Fibroblast of lung (primary cell): ENCODE results near the gene GPC5. TPM values are rescaled to one million over a fixed set of nuclear protein-coding genes. Genes with fewer than 3 reads are reported as not detected.

Source experiments
- DNase-seq, 2 donors: peaks; one replicate each; pipeline versions ENCODE4 v3.0.0 to v3.0.0-alpha.2; 2010; ENCODE audit warnings: low read depth in 2 of 2
- H2AFZ ChIP-seq: 2 replicates; pipeline ENCODE4 v1.5.1; 2012; ENCODE audit warnings: low read length, control low read depth, inconsistent platforms
- H3K27ac ChIP-seq: 2 replicates; pipeline ENCODE4 v1.5.1; 2011; ENCODE audit warnings: low read length, control low read depth; ENCODE audit not compliant: insufficient read depth
- H3K27me3 ChIP-seq: 2 replicates; pipeline ENCODE4 v1.5.1; 2011; ENCODE audit warnings: mild to moderate bottlenecking, low read length; ENCODE audit not compliant: control insufficient read depth, insufficient read depth
- H3K36me3 ChIP-seq: 2 replicates; pipeline ENCODE4 v1.5.1; 2011; ENCODE audit warnings: low read length; ENCODE audit not compliant: control insufficient read depth, insufficient read depth
- H3K4me1 ChIP-seq: 2 replicates; pipeline ENCODE4 v1.5.1; 2011; ENCODE audit warnings: low read length; ENCODE audit not compliant: control insufficient read depth, insufficient read depth; ENCODE audit errors: extremely low read depth
- H3K4me2 ChIP-seq: 2 replicates; pipeline ENCODE4 v1.5.1; 2011; ENCODE audit warnings: low read length, control low read depth; ENCODE audit not compliant: insufficient read depth; ENCODE audit errors: extremely low read depth
- H3K4me3 ChIP-seq, 4 experiments: fragments of 200-600 bp in 1 of 4; sonication (generic) in 1 of 4; replicated peaks in 1 of 4; 2 replicates each; pipeline ENCODE4 v1.5.1; 2011 to 2016; ENCODE audit warnings: low read length in 4 of 4, low read depth in 3 of 4, mild to moderate bottlenecking in 3 of 4, control low read depth in 2 of 4, inconsistent platforms in 1 of 4, mixed read lengths in 1 of 4; ENCODE audit not compliant: insufficient read depth in 1 of 4; ENCODE audit errors: control extremely low read depth in 1 of 4
- H3K79me2 ChIP-seq: 2 replicates; pipeline ENCODE4 v1.5.1; 2012; ENCODE audit warnings: mild to moderate bottlenecking, low read length, inconsistent platforms; ENCODE audit not compliant: control insufficient read depth, insufficient read depth
- H3K9ac ChIP-seq: 2 replicates; pipeline ENCODE4 v1.5.1; 2011; ENCODE audit warnings: mild to moderate bottlenecking, low read length, control low read depth; ENCODE audit not compliant: insufficient read depth
- H3K9me3 ChIP-seq: 2 replicates; pipeline ENCODE4 v1.5.1; 2012; ENCODE audit warnings: low read depth, low read length; ENCODE audit not compliant: control insufficient read depth, insufficient read depth
- H4K20me1 ChIP-seq: 2 replicates; pipeline ENCODE4 v1.5.1; 2011; ENCODE audit warnings: low read length; ENCODE audit not compliant: control insufficient read depth, insufficient read depth; ENCODE audit errors: extremely low read depth
- EZH2 ChIP-seq: IDR thresholded peaks from 2 replicates; pipeline ENCODE4 v1.5.1; 2012; ENCODE audit warnings: low read length, control low read depth, mild to moderate bottlenecking; ENCODE audit errors: missing control alignments
- polyA plus RNA-seq, 2 donors: library from polyadenylated mRNA; depleted of rRNA in 1 of 2; stranded (reverse) in 1 of 2; unstranded in 1 of 2; fragments of >200 nt; gene quantifications; 2 replicates each; pipeline ENCODE4 v1.2.1, GENCODE V29; 2011 to 2012; ENCODE audit warnings: missing spikeins in 1 of 2
- total RNA-seq: library from RNA; depleted of rRNA; stranded (reverse); fragments of >200 nt; gene quantifications from 2 replicates; pipeline ENCODE4 v1.2.1, GENCODE V29; 2014
- TF ChIP-seq, protein P1 (sequence below), 2 donors: IDR thresholded peaks in 1 of 2; conservative IDR thresholded peaks in 1 of 2; 1 replicate in 1 of 2; 2 replicates in 1 of 2; pipeline ENCODE4 v1.5.1; 2011 to 2012; ENCODE audit warnings: low read length in 2 of 2, control low read depth in 1 of 2, inconsistent platforms in 1 of 2, low read depth in 1 of 2, mild to moderate bottlenecking in 1 of 2

GPC5 gene
- total and polyA plus RNA-seq, 2 donors (not counting 1 experiment from before 2014, with no cell fraction given): 0.17 TPM; not detected in 1

- Histone ChIP-seq H3K9me3 (no peaks in the 10 kb centered on the region), H3K36me3 (no peaks in the 10 kb centered on the region), H3K4me3 (no peak overlapping the region), H3K4me1 (no peaks in the 10 kb centered on the region), H2AFZ (no peak overlapping the region), H3K9ac (no peak overlapping the region), H4K20me1 (no peaks in the 10 kb centered on the region), H3K79me2 (no peaks in the 10 kb centered on the region), H3K4me2 (no peak overlapping the region), H3K27me3 (no peaks in the 10 kb centered on the region), H3K27ac (no peak overlapping the region)
- DNase-seq: no peak
- TF ChIP-seq EZH2: no peak
- TF ChIP-seq, protein P1, sequence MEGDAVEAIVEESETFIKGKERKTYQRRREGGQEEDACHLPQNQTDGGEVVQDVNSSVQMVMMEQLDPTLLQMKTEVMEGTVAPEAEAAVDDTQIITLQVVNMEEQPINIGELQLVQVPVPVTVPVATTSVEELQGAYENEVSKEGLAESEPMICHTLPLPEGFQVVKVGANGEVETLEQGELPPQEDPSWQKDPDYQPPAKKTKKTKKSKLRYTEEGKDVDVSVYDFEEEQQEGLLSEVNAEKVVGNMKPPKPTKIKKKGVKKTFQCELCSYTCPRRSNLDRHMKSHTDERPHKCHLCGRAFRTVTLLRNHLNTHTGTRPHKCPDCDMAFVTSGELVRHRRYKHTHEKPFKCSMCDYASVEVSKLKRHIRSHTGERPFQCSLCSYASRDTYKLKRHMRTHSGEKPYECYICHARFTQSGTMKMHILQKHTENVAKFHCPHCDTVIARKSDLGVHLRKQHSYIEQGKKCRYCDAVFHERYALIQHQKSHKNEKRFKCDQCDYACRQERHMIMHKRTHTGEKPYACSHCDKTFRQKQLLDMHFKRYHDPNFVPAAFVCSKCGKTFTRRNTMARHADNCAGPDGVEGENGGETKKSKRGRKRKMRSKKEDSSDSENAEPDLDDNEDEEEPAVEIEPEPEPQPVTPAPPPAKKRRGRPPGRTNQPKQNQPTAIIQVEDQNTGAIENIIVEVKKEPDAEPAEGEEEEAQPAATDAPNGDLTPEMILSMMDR (conservative IDR thresholded peaks at IDR 0.05 in 1 of 2, IDR thresholded peaks at IDR 0.05 in 1 of 2; ENCODE audit: low read depth in 1 of 2, low read length in 2 of 2): no peak
Observed at GRCh38 chr13:91978571-91978970, 580.1 kb downstream of the GPC5 start.

GRCh38 chr13:91986761-91987483 is 588.5 kb downstream of the GPC5 start:
- Histone ChIP-seq H3K4me2 (no peak overlapping the region), H3K27me3 (no peaks in the 10 kb centered on the region), H3K4me1 (no peaks in the 10 kb centered on the region), H2AFZ (no peak overlapping the region), H3K9ac (no peak overlapping the region), H3K27ac (no peak overlapping the region), H3K79me2 (no peaks in the 10 kb centered on the region), H3K36me3 (no peaks in the 10 kb centered on the region), H3K4me3 (no peak overlapping the region), H3K9me3 (no peaks in the 10 kb centered on the region), H4K20me1 (no peaks in the 10 kb centered on the region)
- DNase-seq: peak in 1 of 2 donors; percentile 2
- TF ChIP-seq, protein P1 (conservative IDR thresholded peaks at IDR 0.05 in 1 of 2, IDR thresholded peaks at IDR 0.05 in 1 of 2; ENCODE audit: low read depth in 1 of 2, low read length in 2 of 2): no peak
- TF ChIP-seq EZH2: no peak

- no peak for TF ChIP-seq EZH2
- TF ChIP-seq, protein P1 (conservative IDR thresholded peaks at IDR 0.05 in 1 of 2, IDR thresholded peaks at IDR 0.05 in 1 of 2; ENCODE audit: low read depth in 1 of 2, low read length in 2 of 2): no peak
- H3K4me2 ChIP-seq: no peak overlapping the region
- H3K27me3 ChIP-seq: no peaks in the 10 kb centered on the region
- no peak overlapping the region for H3K4me3 ChIP-seq
- H3K36me3 ChIP-seq: no peaks in the 10 kb centered on the region
- no peaks in the 10 kb centered on the region for H4K20me1 ChIP-seq
- no peak overlapping the region for H2AFZ ChIP-seq
- H3K9ac ChIP-seq: no peak overlapping the region
- H3K4me1 ChIP-seq: no peaks in the 10 kb centered on the region
- no peak overlapping the region for H3K27ac ChIP-seq
- DNase-seq: no peak
- H3K79me2 ChIP-seq: no peaks in the 10 kb centered on the region
- no peaks in the 10 kb centered on the region for H3K9me3 ChIP-seq
Observed at GRCh38 chr13:91988331-91988730, 589.9 kb downstream of the GPC5 start.
